ENCODE data around the gene WDR43. TPM values are rescaled to one million over a fixed set of nuclear protein-coding genes. Genes with fewer than 3 reads are reported as not detected.

Gene WDR43
- total RNA-seq, 1 experiment from 2014 or later, result 112 TPM

GRCh38 chr2:28855977-28856376 is 38.5 kb upstream of the WDR43 start:
- DNase-seq (ENCODE audit: low spot score) (no peak), ATAC-seq (no peak)
- Mint-ChIP-seq H3K27ac (no peak overlapping the region), H3K27me3 (ENCODE audit: low read depth) (no peaks in the 10 kb centered on the region), H3K4me3 (no peak overlapping the region), H3K36me3 (peaks cover 21% of the 10 kb centered on the region), H3K9me3 (no peaks in the 10 kb centered on the region), H3K4me1 (no peaks in the 10 kb centered on the region)
- TF ChIP-seq ZNF396 (CRISPR knock-in tag; IDR thresholded peaks at IDR 0.05; ENCODE audit: borderline replicate concordance) (no peak), MYBL2 (CRISPR knock-in tag; IDR thresholded peaks at IDR 0.05) (no peak)
- CTCF ChIA-PET, result no interaction called here
- POLR2A ChIA-PET, result no interaction called here

- TF ChIP-seq, protein P1, sequence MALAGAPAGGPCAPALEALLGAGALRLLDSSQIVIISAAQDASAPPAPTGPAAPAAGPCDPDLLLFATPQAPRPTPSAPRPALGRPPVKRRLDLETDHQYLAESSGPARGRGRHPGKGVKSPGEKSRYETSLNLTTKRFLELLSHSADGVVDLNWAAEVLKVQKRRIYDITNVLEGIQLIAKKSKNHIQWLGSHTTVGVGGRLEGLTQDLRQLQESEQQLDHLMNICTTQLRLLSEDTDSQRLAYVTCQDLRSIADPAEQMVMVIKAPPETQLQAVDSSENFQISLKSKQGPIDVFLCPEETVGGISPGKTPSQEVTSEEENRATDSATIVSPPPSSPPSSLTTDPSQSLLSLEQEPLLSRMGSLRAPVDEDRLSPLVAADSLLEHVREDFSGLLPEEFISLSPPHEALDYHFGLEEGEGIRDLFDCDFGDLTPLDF (CRISPR knock-in tag; IDR thresholded peaks at IDR 0.05), result no peak
- TF ChIP-seq JAZF1 (CRISPR knock-in tag; IDR thresholded peaks at IDR 0.05), result no peak
- TF ChIP-seq, protein P2, sequence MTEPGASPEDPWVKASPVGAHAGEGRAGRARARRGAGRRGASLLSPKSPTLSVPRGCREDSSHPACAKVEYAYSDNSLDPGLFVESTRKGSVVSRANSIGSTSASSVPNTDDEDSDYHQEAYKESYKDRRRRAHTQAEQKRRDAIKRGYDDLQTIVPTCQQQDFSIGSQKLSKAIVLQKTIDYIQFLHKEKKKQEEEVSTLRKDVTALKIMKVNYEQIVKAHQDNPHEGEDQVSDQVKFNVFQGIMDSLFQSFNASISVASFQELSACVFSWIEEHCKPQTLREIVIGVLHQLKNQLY (CRISPR knock-in tag; IDR thresholded peaks at IDR 0.05), result no peak
- TF ChIP-seq SOX15 (CRISPR knock-in tag; IDR thresholded peaks at IDR 0.05), result no peak
- TF ChIP-seq, protein P3, sequence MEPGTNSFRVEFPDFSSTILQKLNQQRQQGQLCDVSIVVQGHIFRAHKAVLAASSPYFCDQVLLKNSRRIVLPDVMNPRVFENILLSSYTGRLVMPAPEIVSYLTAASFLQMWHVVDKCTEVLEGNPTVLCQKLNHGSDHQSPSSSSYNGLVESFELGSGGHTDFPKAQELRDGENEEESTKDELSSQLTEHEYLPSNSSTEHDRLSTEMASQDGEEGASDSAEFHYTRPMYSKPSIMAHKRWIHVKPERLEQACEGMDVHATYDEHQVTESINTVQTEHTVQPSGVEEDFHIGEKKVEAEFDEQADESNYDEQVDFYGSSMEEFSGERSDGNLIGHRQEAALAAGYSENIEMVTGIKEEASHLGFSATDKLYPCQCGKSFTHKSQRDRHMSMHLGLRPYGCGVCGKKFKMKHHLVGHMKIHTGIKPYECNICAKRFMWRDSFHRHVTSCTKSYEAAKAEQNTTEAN (CRISPR knock-in tag; IDR thresholded peaks at IDR 0.05), result no peak
- no peak for TF ChIP-seq ELF4 (CRISPR knock-in tag; IDR thresholded peaks at IDR 0.05; ENCODE audit: low read depth)
- peak overlapping the region; percentile 100 for H3K4me3 Mint-ChIP-seq
- ATAC-seq (no peak), DNase-seq (ENCODE audit: low spot score) (no peak)
- H3K9me3 Mint-ChIP-seq, result no peaks in the 10 kb centered on the region
- ChIA-PET POLR2A (no interaction called here), CTCF (no interaction called here)
- H3K27ac Mint-ChIP-seq, result peak overlapping the region; percentile 73; the same call in 1 of the 2 replicates
- H3K27me3 Mint-ChIP-seq (ENCODE audit: low read depth), result peaks cover 13% of the 10 kb centered on the region
- peaks cover 12% of the 10 kb centered on the region for H3K4me1 Mint-ChIP-seq
- peaks cover 19% of the 10 kb centered on the region for H3K36me3 Mint-ChIP-seq
Measured at GRCh38 chr2:28868611-28869010, 25.9 kb upstream of the WDR43 start.

- DNase-seq (ENCODE audit: low spot score) (no peak), ATAC-seq (no peak; the same call in 1 of the 2 replicates)
- Mint-ChIP-seq H3K27me3 (ENCODE audit: low read depth) (peaks cover 14% of the 10 kb centered on the region), H3K4me1 (peaks cover 12% of the 10 kb centered on the region), H3K27ac (peak overlapping the region; percentile 98), H3K4me3 (peak overlapping the region; percentile 100), H3K9me3 (no peaks in the 10 kb centered on the region), H3K36me3 (peaks cover 12% of the 10 kb centered on the region)
- TF ChIP-seq, protein P4, sequence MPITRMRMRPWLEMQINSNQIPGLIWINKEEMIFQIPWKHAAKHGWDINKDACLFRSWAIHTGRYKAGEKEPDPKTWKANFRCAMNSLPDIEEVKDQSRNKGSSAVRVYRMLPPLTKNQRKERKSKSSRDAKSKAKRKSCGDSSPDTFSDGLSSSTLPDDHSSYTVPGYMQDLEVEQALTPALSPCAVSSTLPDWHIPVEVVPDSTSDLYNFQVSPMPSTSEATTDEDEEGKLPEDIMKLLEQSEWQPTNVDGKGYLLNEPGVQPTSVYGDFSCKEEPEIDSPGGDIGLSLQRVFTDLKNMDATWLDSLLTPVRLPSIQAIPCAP (CRISPR knock-in tag; IDR thresholded peaks at IDR 0.05), result no peak
- no peak for TF ChIP-seq ZNF263 (CRISPR knock-in tag; IDR thresholded peaks at IDR 0.05; ENCODE audit: low read depth)
- no peak for TF ChIP-seq MXD4 (CRISPR knock-in tag; IDR thresholded peaks at IDR 0.05; ENCODE audit: borderline replicate concordance)
- TF ChIP-seq, protein P3 (CRISPR knock-in tag; IDR thresholded peaks at IDR 0.05), result no peak
- TF ChIP-seq FOXJ3 (CRISPR knock-in tag; IDR thresholded peaks at IDR 0.05; ENCODE audit: borderline replicate concordance), result no peak
- TF ChIP-seq NR2C2 (CRISPR knock-in tag; IDR thresholded peaks at IDR 0.05), result no peak
- TF ChIP-seq, protein P5, sequence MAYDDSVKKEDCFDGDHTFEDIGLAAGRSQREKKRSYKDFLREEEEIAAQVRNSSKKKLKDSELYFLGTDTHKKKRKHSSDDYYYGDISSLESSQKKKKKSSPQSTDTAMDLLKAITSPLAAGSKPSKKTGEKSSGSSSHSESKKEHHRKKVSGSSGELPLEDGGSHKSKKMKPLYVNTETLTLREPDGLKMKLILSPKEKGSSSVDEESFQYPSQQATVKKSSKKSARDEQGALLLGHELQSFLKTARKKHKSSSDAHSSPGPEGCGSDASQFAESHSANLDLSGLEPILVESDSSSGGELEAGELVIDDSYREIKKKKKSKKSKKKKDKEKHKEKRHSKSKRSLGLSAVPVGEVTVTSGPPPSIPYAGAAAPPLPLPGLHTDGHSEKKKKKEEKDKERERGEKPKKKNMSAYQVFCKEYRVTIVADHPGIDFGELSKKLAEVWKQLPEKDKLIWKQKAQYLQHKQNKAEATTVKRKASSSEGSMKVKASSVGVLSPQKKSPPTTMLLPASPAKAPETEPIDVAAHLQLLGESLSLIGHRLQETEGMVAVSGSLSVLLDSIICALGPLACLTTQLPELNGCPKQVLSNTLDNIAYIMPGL (CRISPR knock-in tag; IDR thresholded peaks at IDR 0.05), result no peak
- TF ChIP-seq ELF4 (CRISPR knock-in tag; IDR thresholded peaks at IDR 0.05; ENCODE audit: low read depth), result no peak
- TF ChIP-seq, protein P6, sequence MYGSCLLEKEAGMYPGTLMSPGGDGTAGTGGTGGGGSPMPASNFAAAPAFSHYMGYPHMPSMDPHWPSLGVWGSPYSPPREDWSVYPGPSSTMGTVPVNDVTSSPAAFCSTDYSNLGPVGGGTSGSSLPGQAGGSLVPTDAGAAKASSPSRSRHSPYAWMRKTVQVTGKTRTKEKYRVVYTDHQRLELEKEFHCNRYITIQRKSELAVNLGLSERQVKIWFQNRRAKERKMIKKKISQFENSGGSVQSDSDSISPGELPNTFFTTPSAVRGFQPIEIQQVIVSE (CRISPR knock-in tag; IDR thresholded peaks at IDR 0.05; ENCODE audit: borderline replicate concordance), result no peak
- no peak for TF ChIP-seq GRHL2 (CRISPR knock-in tag; IDR thresholded peaks at IDR 0.05; ENCODE audit: insufficient replicate concordance, severe bottlenecking)
- TF ChIP-seq PRRX2 (CRISPR knock-in tag; IDR thresholded peaks at IDR 0.05), result no peak
- TF ChIP-seq, protein P7, sequence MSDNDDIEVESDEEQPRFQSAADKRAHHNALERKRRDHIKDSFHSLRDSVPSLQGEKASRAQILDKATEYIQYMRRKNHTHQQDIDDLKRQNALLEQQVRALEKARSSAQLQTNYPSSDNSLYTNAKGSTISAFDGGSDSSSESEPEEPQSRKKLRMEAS (CRISPR knock-in tag; IDR thresholded peaks at IDR 0.05), result no peak
- TF ChIP-seq ZNF396 (CRISPR knock-in tag; IDR thresholded peaks at IDR 0.05; ENCODE audit: borderline replicate concordance), result no peak
- ChIA-PET CTCF (interaction anchor here (0.8 to 1.4 kb wide), 3 partner anchors 49 to 303 kb away, joined by 3 to 10 read pairs (median 4); no protein-coding TSS in a partner anchor), POLR2A (interaction anchor here (0.9 to 1.7 kb wide), 4 partner anchors 12 to 40 kb away, joined by 3 to 9 read pairs (median 5); partner anchors contain the start of gene WDR43)
Measured at GRCh38 chr2:28869494-28870145, 24.8 kb upstream of the WDR43 start.

Measured in WTC11 (cell line).